SIG-M5 treated with dmso at 0.1 percent for 504 hours (cell line): ENCODE results near the gene MMGT1.
"Not testable (repeated sequence)": the region's sequence is repeated elsewhere in the genome, so short reads cannot be mapped to it uniquely, and the experiment has no call there.

Experiments
- DNase-seq: peaks from one replicate; lab custom pipeline; 2025; ENCODE audit not compliant: unreplicated experiment; lab: John Stamatoyannopoulos, UW

The MMGT1 gene

GRCh38 chrX:135927897-135928296 is 45.9 kb downstream of the MMGT1 start:
- DNase-seq: no peak

- no peak for DNase-seq
Observed at GRCh38 chrX:135923353-135923752, 50.4 kb downstream of the MMGT1 start.

- not testable (repeated sequence) for DNase-seq
Observed at GRCh38 chrX:135920516-135920915, 53.3 kb downstream of the MMGT1 start.

GRCh38 chrX:135914404-135914803 is 59.4 kb downstream of the MMGT1 start:
- no peak for DNase-seq
